HG03558 (cell line): ENCODE measurements around the gene CCL13.

ENCODE experiments used
- ATAC-seq: cut with Tn5 transposase; IDR thresholded peaks from one replicate; pipeline ENCODE4 v1.9.1; 2021; ENCODE audit warnings: moderate number of reproducible peaks; ENCODE audit not compliant: unreplicated experiment; ENCODE audit errors: extremely low read depth

Gene CCL13

DNA sequence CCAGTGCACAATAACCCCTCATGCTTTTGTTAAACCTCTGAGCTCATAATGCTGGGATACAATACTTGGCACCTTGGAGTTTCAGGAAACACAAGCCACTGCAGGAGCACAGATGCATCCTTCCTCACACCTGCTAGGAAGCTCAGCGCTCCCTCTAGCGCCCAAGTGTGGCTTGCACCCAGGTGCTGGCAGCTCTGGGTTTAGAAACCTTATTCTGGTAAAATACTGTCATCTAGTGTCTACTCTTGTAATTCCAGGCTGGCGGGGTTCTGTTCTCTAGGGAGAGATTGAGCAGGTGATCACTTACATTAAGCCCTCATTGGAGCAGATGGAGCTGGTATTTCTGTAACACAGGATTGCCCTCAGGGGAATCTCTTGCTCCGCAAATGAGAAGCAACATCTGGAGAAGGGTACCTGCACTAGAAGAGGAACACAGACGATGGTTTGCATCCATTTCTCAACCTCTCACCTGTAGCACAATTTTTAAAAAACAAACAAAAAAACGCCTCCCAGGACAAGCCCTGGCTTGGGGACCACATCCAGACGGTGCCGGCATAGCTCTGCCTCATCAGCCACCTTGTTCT, 5.3 kb downstream of the CCL13 start:
- no peak for ATAC-seq

DNA sequence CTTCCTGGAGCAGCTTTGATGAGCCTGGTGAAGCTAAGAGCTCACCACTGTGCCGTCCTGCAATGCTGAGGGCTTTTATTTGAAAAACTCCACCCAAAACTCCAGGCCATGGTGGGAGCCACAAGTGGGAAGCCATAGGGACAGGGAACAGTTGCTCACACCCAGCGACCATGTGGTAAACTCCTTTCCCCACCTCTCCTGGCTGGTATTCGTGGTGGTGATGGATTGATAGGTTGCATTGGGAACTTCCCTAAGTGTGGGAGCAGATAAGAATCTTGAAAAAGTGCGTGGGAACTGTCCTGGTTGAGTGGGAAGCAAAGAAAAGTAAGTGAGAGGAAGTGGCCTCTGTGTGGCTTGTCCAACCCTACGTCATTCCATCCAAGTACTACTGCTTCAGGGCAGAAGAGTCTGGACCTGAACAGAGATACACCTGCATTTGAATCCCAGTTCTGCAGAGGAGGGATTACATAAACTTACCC, 6.9 kb downstream of the CCL13 start, which contains the start of gene CCL1:
CCL1 (minus strand) TSS at position 51 of the 479 bp plus-strand sequence. CDS start 72 bp downstream, outside the sequence.
- no peak for ATAC-seq

DNA sequence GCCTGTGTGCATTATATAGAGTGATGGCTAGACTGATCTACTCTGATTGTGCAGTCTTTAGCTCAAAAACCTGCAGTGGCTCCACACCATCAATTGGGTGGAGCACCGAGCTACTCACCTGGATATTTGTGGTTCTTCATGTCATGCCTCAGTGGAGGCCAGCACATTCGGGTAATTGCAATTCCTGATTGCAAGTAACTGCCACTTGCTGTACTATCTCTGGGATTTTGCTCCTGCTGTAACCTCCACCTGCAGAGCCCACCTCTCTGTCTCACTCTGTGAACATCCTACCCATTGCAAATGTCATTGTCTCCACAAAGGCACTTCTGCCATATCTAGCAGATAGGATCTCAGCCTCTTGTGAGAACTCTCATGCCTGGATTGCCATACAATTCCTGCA, 8.5 kb downstream of the CCL13 start:
- ATAC-seq = no peak

DNA sequence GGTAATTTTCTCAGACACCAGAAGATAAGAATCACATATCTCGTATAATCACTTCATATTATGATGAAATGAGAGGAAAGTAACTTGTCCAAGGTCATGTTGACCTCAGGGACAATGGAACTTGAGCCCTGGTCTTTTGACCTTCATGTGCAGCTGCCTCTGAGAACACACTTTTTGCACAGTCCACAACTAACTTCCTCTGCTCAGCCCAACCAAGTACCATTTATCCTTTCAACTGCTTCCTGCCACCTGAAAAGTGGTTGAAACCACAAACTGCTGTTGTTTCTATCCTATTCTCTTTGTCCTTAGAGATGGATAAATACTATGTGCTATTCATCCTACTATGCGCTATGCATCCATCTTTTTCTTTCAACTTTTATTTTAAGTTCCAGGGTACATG, 9.1 kb downstream of the CCL13 start:
- ATAC-seq = no peak

GRCh38 chr17:34366010-34366409, 9.7 kb downstream of the CCL13 start:
- no peak for ATAC-seq

DNA sequence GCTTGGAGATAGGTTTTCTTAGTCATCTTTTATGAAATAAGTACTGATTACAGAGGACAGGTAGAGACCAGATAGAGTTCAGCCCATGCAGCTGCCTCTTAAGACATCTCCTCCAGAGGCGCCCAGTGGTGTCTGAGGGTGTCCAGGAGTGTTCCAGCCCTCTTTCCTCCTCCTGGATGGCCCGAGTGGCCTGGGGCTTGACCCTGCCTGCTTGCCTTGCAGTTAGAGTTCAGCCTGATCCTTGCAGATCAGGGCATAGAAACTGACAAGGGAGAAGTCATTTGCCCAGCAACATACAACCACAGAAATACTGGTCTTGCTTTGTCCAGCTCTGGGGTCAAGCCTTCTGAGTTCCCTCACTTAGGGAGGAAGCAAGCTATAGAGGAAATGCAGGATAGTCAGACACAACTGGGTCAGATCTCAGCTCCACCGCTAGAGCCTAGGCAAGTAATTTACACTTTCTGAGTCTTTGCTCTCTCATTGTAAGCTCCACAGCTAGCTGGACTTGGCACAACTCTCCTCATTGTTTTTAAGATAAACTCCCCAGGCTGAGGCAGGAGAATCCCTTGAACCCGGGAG, 10.3 kb downstream of the CCL13 start:
- ATAC-seq = no peak

GRCh38 chr17:34367486-34368195, 11.4 kb downstream of the CCL13 start:
- no peak for ATAC-seq

DNA sequence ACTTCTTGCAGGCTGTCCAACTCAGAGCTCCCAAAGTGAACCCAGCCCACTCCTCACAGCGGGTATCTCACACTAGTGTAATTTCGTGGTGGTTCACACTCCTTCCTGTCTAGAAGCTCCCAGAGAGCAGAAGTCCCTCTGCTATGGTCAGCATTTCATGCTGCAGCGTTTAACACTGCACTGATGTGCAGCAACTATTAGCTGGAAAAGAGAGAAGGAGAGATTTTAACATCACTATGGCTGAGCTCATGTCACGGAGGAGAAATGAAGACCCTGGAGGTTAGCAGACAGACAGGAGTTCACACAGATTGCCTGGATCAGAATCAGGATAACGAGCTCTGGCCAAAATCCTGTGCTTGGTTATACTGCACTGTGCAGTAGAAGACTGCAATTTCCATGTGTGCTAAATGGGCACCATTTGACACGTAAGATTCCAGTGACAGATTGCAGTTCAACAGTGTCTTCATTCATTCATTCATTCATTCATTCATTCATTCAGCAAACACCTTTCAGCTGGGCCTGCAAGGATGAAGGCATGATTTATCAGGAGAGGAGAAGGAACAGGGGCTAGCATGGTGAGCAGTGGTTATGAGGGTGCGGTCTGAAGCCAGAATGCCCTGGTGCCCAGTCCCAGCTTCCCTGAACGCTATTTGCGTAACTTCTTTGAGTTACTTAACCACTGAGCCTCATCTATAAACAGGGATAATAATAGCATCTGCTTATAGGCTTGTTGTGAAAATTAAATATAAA, 12.1 kb downstream of the CCL13 start:
- ATAC-seq = no peak

DNA sequence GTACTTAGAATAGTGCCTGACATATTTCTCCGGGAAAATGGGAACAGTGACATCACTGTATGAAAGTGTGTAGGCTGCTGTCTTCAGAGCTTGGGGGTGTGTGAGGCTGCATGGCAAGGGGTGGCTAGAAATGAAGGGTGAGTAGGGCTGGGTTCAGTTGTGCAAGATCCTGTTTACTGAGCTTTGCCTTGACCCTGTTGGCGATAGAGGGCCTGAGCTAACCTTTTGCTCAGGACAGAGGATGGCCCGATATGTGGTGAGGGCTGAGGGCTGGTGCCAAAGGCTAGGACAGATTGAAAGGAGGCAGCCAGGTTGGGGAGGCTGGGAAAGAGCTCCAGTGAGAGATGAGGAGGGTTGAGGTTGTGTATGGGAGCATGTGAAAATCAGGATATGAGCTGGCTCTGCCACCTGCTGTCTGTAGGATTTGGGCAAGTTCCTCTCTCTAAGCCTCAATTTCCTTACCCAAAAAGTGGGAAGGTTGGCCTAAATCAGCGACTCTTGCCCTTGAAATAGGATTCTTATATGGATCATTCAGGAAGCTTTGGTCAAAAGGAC, 12.7 kb downstream of the CCL13 start:
- ATAC-seq = no peak

- ATAC-seq = no peak
Measured at GRCh38 chr17:34369571-34369970, 13.3 kb downstream of the CCL13 start.

DNA sequence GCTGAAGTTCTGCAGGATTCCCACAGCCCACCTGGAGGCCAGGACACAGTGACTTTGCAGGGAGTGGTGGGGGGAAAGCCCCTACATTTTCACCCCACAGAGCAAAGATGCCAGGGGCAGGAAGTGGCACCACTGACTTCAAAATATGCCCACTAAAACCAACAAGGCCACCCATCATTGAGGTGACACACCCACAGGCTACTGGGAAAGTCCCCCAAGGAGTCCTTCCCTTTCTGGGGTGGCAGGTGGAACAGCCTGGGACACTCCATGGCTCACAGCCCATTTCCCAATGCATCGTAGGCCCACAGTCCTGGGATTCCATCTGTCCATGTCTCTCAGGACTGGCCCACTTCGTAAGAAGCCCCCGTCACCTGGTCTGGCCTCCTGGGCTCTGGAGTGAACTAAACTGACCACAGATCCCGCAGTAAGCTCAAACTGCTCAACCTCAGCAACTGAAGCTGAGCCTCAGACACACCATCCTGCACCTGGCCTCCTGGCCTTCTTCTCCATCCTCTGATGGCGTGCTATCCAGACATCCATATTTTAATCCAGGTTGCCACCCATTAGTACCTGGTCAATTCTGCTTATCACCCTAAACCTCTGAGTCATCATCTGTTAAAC, 14.2 kb downstream of the CCL13 start:
- no peak for ATAC-seq

DNA sequence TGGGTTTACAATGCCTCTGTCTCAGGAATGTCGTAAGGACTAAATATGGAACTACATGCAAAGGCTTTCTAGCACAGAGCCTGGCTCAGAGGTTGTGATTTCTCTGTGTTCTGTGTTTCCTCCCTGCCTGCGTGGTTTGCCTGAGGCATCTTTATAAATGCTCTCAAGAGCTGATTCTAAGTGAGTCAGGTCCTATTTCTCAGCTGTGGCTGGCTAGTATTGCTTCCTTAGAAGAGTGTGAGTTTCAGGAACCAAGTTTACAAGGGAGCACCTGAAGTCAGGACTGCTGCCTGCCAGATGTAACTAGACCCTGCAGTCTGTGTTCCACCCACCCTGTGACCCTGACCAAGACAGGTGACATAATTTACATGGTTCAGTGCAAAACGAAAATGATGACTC, 14.7 kb downstream of the CCL13 start:
- no peak for ATAC-seq

DNA sequence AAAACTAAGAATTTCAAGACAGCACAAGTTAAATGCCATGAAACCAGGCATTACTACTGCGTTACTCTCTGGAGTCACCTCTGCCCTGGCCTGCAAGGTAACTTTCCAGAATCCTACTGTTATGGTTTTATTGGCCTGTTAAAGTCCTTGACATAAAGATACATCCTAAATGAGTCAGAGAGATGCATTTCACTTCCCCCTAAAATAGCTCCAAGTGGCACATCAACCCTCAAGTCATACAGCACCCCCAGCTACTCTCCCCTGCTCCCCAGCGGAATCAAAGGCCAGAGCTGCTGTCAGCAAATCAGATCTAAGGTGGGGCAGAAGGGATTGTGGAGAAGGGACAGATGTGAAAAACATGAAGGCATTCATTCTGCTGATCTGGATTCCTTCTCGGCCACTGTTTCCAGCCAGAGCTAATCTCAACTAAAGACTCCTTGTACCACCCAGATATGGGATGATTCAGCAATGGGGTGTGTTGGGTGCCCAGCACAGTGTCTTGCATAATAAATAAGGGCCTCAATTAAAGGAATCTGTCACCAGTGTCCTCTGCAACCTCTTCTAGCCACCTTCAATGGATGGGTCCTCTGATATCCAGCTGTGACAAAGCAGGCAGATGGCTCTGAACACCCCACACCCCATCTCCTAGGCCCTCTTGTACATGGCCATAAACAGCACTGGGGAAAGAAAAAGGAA, 15.3 kb downstream of the CCL13 start:
- no peak for ATAC-seq

- no peak for ATAC-seq
Measured at GRCh38 chr17:34374457-34374856, 18.2 kb downstream of the CCL13 start.

DNA sequence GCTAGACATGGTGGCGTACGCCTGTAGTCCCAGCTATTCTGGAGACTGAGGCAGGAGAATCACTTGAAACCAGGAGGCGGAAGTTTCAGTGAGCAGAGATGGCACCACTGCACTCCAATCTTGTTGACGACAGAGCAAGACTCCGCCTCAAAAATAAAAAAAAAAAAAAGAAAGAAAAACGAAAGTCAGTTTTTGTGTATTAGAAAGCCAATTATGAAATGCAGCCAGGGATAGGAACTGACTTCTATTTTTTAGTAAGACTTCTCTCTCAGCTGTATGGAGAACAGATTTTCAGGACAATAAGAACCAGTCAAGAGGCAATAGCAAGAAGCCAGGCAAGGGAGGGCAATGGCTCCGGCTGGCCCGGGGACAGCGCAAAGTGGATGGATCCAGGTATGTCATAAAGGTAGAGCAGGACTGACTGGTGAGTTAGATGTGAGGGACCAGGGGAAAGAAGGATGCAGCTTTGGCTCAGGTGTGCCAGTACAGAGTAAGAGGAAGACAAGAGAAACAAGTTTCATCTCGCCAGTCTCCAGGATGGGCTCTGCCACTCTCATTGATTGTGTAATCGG, 19.2 kb downstream of the CCL13 start:
- no peak for ATAC-seq

DNA sequence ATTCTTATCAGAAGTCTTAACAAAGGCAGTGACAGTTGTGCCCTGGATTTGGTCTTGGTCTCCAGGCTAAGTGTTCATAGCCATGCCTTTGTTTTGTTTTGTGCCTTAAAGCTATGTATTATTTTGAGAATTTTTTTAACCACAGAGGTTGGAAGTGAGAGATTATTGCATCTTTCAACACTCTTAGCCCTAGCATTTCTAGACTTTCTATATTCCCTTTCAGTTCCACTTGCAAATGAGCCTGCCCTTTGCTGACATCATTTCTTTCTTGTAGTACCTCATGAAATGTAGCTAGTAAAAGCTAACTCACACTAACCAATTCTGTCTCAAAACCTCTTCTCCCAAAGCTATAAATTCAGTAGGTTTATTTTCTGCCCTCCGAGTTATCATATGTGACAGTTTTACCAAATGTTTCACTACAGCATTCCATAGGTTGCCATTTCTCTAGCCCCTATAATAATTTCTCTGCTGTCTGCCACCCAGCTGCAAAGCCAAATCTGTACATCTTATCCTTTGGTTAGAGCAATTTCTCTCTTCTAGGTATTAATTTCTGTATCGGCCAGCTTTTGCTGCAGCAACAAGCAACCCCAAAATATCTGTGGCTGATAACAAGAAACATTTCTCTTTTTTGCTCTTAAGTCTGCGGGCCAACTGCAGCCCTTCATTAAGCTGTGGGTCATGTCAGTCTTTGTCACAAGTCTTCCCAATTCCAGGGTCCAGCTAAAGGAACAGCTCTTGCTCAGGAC, 21.0 kb downstream of the CCL13 start:
- no peak for ATAC-seq

- peak; percentile 47 for ATAC-seq
Measured at GRCh38 chr17:34378664-34379101, 22.4 kb downstream of the CCL13 start.

- no peak for ATAC-seq
Measured at GRCh38 chr17:34379868-34380267, 23.6 kb downstream of the CCL13 start.
